K562 (cell line): ENCODE data around the gene EPHA1. TPM values are rescaled to one million over a fixed set of nuclear protein-coding genes. Genes with fewer than 3 reads are reported as not detected.

Experiments
- ATAC-seq: fragments of 200-7000 bp; cut with Tn5 transposase; 3 replicates; pipeline ENCODE4 v1.9.1; 2020; ENCODE audit warnings: moderate library complexity
- BruUV-seq: library from RNA; stranded (reverse); fragments of 400-500 nt; replicated peaks from 2 replicates; lab custom pipeline; 2021; lab: Mats Ljungman, UMichigan
- CTCF ChIA-PET: fragments of 300-600 bp; formaldehyde crosslinking; extraction: SDS; loops from one replicate; lab custom pipeline; 2021; ENCODE audit warnings: low intra/inter-chr PET ratio; lab: Yijun Ruan, JAX
- POLR2A ChIA-PET: fragments of 300-600, 350-650 bp; sonication (Branson Sonifier 250); formaldehyde crosslinking; extraction: SDS; loops from one replicate; lab custom pipeline; 2021; ENCODE audit warnings: antibody characterized with exemption, inconsistent platforms; lab: Yijun Ruan, JAX
- DNase-seq, 4 experiments: peaks; one replicate each; pipeline versions ENCODE4 v3.0.0 to v3.0.0-alpha.2; 2011 to 2018; ENCODE audit warnings: low spot score in 3 of 4, mixed read lengths in 3 of 4; ENCODE audit errors: extremely low read depth in 1 of 4
- FAIRE-seq: peaks from 2 replicates; lab custom pipeline; 2011; peaks lifted over from hg19 to GRCh38; lab: Jason Lieb, UNC
- H2AFZ ChIP-seq: 2 replicates; pipeline ENCODE4 v1.6.0; 2011; ENCODE audit warnings: low read depth, low read length, control low read depth, inconsistent platforms
- H3K27ac ChIP-seq: fragments of 200-600 bp; 3 replicates; pipeline ENCODE4 v1.8.0; 2011; ENCODE audit warnings: low read depth, mild to moderate bottlenecking, control low read depth, inconsistent platforms, low read length, moderate library complexity, mixed read lengths; ENCODE audit errors: extremely low read depth
- H3K27me3 ChIP-seq, 2 experiments: fragments of 300-600 bp in 1 of 2; 2 replicates in 1 of 2; 3 replicates in 1 of 2; pipeline versions ENCODE4 v1.6.0 to v1.8.0; 2011; ENCODE audit warnings: inconsistent platforms in 2 of 2, low read length in 2 of 2, mild to moderate bottlenecking in 1 of 2, mixed read lengths in 1 of 2, moderate library complexity in 1 of 2; ENCODE audit not compliant: control insufficient read depth in 2 of 2, insufficient read depth in 2 of 2
- H3K36me3 ChIP-seq: fragments of 300-600 bp; 3 replicates; pipeline ENCODE4 v1.8.0; 2011; ENCODE audit warnings: mild to moderate bottlenecking, low read length, inconsistent platforms; ENCODE audit not compliant: control insufficient read depth, insufficient read depth
- H3K4me1 ChIP-seq, 2 experiments: fragments of 200-600 bp in 1 of 2; replicated peaks in 1 of 2; 2 replicates in 1 of 2; 3 replicates in 1 of 2; pipeline versions ENCODE4 v1.5.1 to v1.8.0; 2011; ENCODE audit warnings: inconsistent platforms in 2 of 2, low read length in 2 of 2, mild to moderate bottlenecking in 1 of 2, mixed read lengths in 1 of 2, moderate library complexity in 1 of 2; ENCODE audit not compliant: control insufficient read depth in 2 of 2, insufficient read depth in 2 of 2
- H3K4me2 ChIP-seq: 2 replicates; pipeline ENCODE4 v1.6.1; 2011; ENCODE audit warnings: low read length, control low read depth, inconsistent platforms, mixed read lengths; ENCODE audit not compliant: insufficient read depth
- H3K4me3 ChIP-seq: fragments of 200-600 bp; sonication (generic), shearing (Covaris generic); 2 replicates; pipeline ENCODE4 v1.5.1; 2016; ENCODE audit warnings: control low read depth, inconsistent platforms
- H3K79me2 ChIP-seq: fragments of 200-600 bp; 3 replicates; pipeline ENCODE4 v1.8.0; 2011; ENCODE audit warnings: low read length, inconsistent platforms; ENCODE audit not compliant: control insufficient read depth, insufficient read depth
- H3K9ac ChIP-seq, 2 experiments: 2 replicates each; pipeline versions ENCODE4 v1.6.0 to v1.6.1; 2011; ENCODE audit warnings: low read depth in 2 of 2, low read length in 2 of 2, control low read depth in 1 of 2, inconsistent platforms in 1 of 2, mild to moderate bottlenecking in 1 of 2, mixed read lengths in 1 of 2; ENCODE audit not compliant: insufficient read depth in 1 of 2
- H3K9me1 ChIP-seq: one replicate; pipeline ENCODE4 v1.6.0; 2011; ENCODE audit warnings: inconsistent platforms, mild to moderate bottlenecking, low read length, moderate library complexity; ENCODE audit not compliant: control insufficient read depth, insufficient read depth
- H3K9me3 ChIP-seq: replicated peaks from 2 replicates; pipeline ENCODE4 v1.5.1; 2011; ENCODE audit warnings: low read depth, low read length, inconsistent platforms; ENCODE audit not compliant: control insufficient read depth, insufficient read depth
- H4K20me1 ChIP-seq: replicated peaks from 2 replicates; pipeline ENCODE4 v1.6.1; 2011; ENCODE audit warnings: low read length, inconsistent platforms, mixed read lengths; ENCODE audit not compliant: control insufficient read depth, insufficient read depth
- HLTF ChIP-seq: fragments of 450-650 bp; IDR thresholded peaks from 2 replicates; pipeline ENCODE4 v1.6.1; 2016
- KAT7 ChIP-seq: sonication (generic); formaldehyde crosslinking; IDR thresholded peaks from 2 replicates; pipeline ENCODE4 v1.8.0; 2022; ENCODE audit warnings: missing genetic modification reagents, mild to moderate bottlenecking, borderline replicate concordance
- POLR2H ChIP-seq: IDR thresholded peaks from 2 replicates; pipeline ENCODE4 v1.6.1; 2016; ENCODE audit warnings: missing genetic modification characterization, low read depth, mild to moderate bottlenecking, control low read depth, missing compliant biosample characterization, moderate library complexity
- POU5F1 ChIP-seq: fragments of 150-350 bp; IDR thresholded peaks from 2 replicates; pipeline ENCODE4 v1.6.1; 2014; ENCODE audit warnings: borderline replicate concordance, low read length, low read depth, mild to moderate bottlenecking; ENCODE audit not compliant: partially characterized antibody
- PREB ChIP-seq: sonication (generic); formaldehyde crosslinking; IDR thresholded peaks from 2 replicates; pipeline ENCODE4 v1.8.1; 2023; ENCODE audit warnings: mild to moderate bottlenecking, missing genetic modification reagents
- SMAD1 ChIP-seq: fragments of 150-350 bp; IDR thresholded peaks from 2 replicates; pipeline ENCODE4 v1.6.1; 2014; ENCODE audit warnings: low read length, low read depth; ENCODE audit not compliant: partially characterized antibody
- ZNF436 ChIP-seq: fragments of 250-450, 450-650 bp; sonication (Bioruptor Pico); formaldehyde crosslinking; IDR thresholded peaks from 2 replicates; pipeline ENCODE4 v1.7.0; 2020; ENCODE audit warnings: mild to moderate bottlenecking
- ZNF75A ChIP-seq: fragments of 450-650 bp; formaldehyde crosslinking; IDR thresholded peaks from 2 replicates; pipeline ENCODE4 v1.4.0; 2020; ENCODE audit warnings: mild to moderate bottlenecking
- in situ Hi-C: fragments of 300-500 bp; cut with MboI; formaldehyde crosslinking; loops from 4 replicates; pipeline ENCODE4 v1.15.0; 2018; ENCODE audit warnings: inconsistent platforms, mixed read lengths
- intact Hi-C: fragments of 100-400 bp; cut with micrococcal nuclease; formaldehyde crosslinking; loops from 2 replicates; pipeline ENCODE4 v1.14.2; 2022
- polyA plus RNA-seq, 8 experiments: library from polyadenylated mRNA; depleted of rRNA in 4 of 8; stranded (reverse) in 5 of 8; unstranded in 3 of 8; fragments of >200 nt; fragmentation: Nextera tagmentation in 2 of 8; fragmentation: Illumina TruSeq in 1 of 8; extraction: Ambion mirVana in 2 of 8; extraction: Trizol in 1 of 8; gene quantifications; 2 replicates each; pipeline versions ENCODE4 v1.2.1 to v1.2.3, GENCODE V29; 2011 to 2014; ENCODE audit warnings: inconsistent platforms in 1 of 8, missing spikeins in 1 of 8
- total RNA-seq, 7 experiments: library from RNA; depleted of rRNA in 6 of 7; stranded (reverse); fragments of >200 nt in 6 of 7; fragmentation: Illumina TruSeq in 2 of 7; extraction: Trizol in 2 of 7; gene quantifications; 2 replicates each; pipeline versions ENCODE4 v1.2.1 to v1.2.3, GENCODE V29; 2011 to 2021; ENCODE audit warnings: low replicate concordance in 1 of 7
- TF ChIP-seq, protein P1 (sequence below): fragments of 450-650 bp; IDR thresholded peaks from 2 replicates; pipeline ENCODE4 v1.6.1; 2016; ENCODE audit warnings: mild to moderate bottlenecking, moderate library complexity

Gene EPHA1
- total and polyA plus RNA-seq, 9 of the 15 experiments (the other 6 are each of a cell fraction or from before 2014, with no cell fraction given), result 0.22 to 0.57 (median 0.32) TPM; not detected in 6

- ChIA-PET POLR2A (no interaction called here), CTCF (no interaction called here)
- no peak overlapping the region for H3K27ac ChIP-seq
- H3K79me2 ChIP-seq, result no peaks in the 10 kb centered on the region
- no peak overlapping the region for H3K4me3 ChIP-seq
- no peak for ATAC-seq
- no peaks in the 10 kb centered on the region for H3K36me3 ChIP-seq
- TF ChIP-seq POU5F1, result no peak
- no peak for TF ChIP-seq KAT7 (CRISPR knock-in tag)
- TF ChIP-seq HLTF, result no peak
- no peak for TF ChIP-seq PREB
- TF ChIP-seq POLR2H, result no peak
- TF ChIP-seq SMAD1, result no peak
- no peak for TF ChIP-seq ZNF75A
- TF ChIP-seq ZNF436 (CRISPR knock-in tag), result no peak
- TF ChIP-seq, protein P1, sequence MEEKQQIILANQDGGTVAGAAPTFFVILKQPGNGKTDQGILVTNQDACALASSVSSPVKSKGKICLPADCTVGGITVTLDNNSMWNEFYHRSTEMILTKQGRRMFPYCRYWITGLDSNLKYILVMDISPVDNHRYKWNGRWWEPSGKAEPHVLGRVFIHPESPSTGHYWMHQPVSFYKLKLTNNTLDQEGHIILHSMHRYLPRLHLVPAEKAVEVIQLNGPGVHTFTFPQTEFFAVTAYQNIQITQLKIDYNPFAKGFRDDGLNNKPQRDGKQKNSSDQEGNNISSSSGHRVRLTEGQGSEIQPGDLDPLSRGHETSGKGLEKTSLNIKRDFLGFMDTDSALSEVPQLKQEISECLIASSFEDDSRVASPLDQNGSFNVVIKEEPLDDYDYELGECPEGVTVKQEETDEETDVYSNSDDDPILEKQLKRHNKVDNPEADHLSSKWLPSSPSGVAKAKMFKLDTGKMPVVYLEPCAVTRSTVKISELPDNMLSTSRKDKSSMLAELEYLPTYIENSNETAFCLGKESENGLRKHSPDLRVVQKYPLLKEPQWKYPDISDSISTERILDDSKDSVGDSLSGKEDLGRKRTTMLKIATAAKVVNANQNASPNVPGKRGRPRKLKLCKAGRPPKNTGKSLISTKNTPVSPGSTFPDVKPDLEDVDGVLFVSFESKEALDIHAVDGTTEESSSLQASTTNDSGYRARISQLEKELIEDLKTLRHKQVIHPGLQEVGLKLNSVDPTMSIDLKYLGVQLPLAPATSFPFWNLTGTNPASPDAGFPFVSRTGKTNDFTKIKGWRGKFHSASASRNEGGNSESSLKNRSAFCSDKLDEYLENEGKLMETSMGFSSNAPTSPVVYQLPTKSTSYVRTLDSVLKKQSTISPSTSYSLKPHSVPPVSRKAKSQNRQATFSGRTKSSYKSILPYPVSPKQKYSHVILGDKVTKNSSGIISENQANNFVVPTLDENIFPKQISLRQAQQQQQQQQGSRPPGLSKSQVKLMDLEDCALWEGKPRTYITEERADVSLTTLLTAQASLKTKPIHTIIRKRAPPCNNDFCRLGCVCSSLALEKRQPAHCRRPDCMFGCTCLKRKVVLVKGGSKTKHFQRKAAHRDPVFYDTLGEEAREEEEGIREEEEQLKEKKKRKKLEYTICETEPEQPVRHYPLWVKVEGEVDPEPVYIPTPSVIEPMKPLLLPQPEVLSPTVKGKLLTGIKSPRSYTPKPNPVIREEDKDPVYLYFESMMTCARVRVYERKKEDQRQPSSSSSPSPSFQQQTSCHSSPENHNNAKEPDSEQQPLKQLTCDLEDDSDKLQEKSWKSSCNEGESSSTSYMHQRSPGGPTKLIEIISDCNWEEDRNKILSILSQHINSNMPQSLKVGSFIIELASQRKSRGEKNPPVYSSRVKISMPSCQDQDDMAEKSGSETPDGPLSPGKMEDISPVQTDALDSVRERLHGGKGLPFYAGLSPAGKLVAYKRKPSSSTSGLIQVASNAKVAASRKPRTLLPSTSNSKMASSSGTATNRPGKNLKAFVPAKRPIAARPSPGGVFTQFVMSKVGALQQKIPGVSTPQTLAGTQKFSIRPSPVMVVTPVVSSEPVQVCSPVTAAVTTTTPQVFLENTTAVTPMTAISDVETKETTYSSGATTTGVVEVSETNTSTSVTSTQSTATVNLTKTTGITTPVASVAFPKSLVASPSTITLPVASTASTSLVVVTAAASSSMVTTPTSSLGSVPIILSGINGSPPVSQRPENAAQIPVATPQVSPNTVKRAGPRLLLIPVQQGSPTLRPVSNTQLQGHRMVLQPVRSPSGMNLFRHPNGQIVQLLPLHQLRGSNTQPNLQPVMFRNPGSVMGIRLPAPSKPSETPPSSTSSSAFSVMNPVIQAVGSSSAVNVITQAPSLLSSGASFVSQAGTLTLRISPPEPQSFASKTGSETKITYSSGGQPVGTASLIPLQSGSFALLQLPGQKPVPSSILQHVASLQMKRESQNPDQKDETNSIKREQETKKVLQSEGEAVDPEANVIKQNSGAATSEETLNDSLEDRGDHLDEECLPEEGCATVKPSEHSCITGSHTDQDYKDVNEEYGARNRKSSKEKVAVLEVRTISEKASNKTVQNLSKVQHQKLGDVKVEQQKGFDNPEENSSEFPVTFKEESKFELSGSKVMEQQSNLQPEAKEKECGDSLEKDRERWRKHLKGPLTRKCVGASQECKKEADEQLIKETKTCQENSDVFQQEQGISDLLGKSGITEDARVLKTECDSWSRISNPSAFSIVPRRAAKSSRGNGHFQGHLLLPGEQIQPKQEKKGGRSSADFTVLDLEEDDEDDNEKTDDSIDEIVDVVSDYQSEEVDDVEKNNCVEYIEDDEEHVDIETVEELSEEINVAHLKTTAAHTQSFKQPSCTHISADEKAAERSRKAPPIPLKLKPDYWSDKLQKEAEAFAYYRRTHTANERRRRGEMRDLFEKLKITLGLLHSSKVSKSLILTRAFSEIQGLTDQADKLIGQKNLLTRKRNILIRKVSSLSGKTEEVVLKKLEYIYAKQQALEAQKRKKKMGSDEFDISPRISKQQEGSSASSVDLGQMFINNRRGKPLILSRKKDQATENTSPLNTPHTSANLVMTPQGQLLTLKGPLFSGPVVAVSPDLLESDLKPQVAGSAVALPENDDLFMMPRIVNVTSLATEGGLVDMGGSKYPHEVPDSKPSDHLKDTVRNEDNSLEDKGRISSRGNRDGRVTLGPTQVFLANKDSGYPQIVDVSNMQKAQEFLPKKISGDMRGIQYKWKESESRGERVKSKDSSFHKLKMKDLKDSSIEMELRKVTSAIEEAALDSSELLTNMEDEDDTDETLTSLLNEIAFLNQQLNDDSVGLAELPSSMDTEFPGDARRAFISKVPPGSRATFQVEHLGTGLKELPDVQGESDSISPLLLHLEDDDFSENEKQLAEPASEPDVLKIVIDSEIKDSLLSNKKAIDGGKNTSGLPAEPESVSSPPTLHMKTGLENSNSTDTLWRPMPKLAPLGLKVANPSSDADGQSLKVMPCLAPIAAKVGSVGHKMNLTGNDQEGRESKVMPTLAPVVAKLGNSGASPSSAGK, result 0 out of 2 replicates have a peak, but pooled peaks have one; percentile 7
- DNase-seq, result no peak
- no peaks in the 10 kb centered on the region for H3K4me1 ChIP-seq
- H3K27me3 ChIP-seq, result peaks cover 8 to 15% of the 10 kb centered on the region in 2 experiments; a peak in 4 of 5 replicates
- no peak for FAIRE-seq
- H4K20me1 ChIP-seq, result no peaks in the 10 kb centered on the region
- H3K4me2 ChIP-seq, result no peak overlapping the region
- in situ Hi-C loops (no loop called here), intact Hi-C loops (no loop called here)
- H3K9me1 ChIP-seq, result no peaks in the 10 kb centered on the region
- no peak overlapping the region for H2AFZ ChIP-seq
- no TSS peak for BruUV-seq
- no peak overlapping the region for H3K9ac ChIP-seq
- H3K9me3 ChIP-seq, result no peaks in the 10 kb centered on the region
Observed at GRCh38 chr7:143451122-143451521, 42.5 kb upstream of the EPHA1 start.
